Lower leg skin (tissue), 3 donors: ENCODE results near the gene KEL.

Source experiments
- CTCF ChIP-seq, 3 donors: fragments of 450-650 bp; IDR thresholded peaks; one replicate each; pipeline ENCODE4 v1.5.1; 2016; ENCODE audit warnings: antibody characterized with exemption in 3 of 3, mild to moderate bottlenecking in 3 of 3, moderate library complexity in 2 of 3
- POLR2A ChIP-seq, 2 donors: fragments of 450-650 bp; IDR thresholded peaks; one replicate each; pipeline ENCODE4 v1.6.1; 2016 to 2017; ENCODE audit warnings: antibody characterized with exemption in 2 of 2, mild to moderate bottlenecking in 1 of 2, moderate library complexity in 1 of 2

GRCh38 chr7:142930126-142930730 lies 31.9 kb downstream of the KEL start:
- no peak for TF ChIP-seq CTCF (IDR thresholded peaks at IDR 0.05)
- no peak for TF ChIP-seq POLR2A (IDR thresholded peaks at IDR 0.05)
